ENCODE data around the gene SLC35C1.

SLC35C1 gene

GRCh38 chr11:45846974-45847910 is 42.3 kb downstream of the SLC35C1 start, which contains the start of gene CRY2:
CRY2 (plus strand) TSS chr11:45847475; CDS start chr11:45847491, 16 bp downstream.
- DNase-seq: peak; percentile 97

GRCh38 chr11:45847911-45848316 is 43.0 kb downstream of the SLC35C1 start:
- DNase-seq: peak; percentile 64

- no peak for DNase-seq
These were observed 43.7 kb downstream of the SLC35C1 start for GRCh38 chr11:45848654-45849081.

GRCh38 chr11:45850446-45850845 is 45.5 kb downstream of the SLC35C1 start:
- peak; percentile 30 for DNase-seq

GRCh38 chr11:45851228-45851627 is 46.3 kb downstream of the SLC35C1 start:
- DNase-seq: no peak

- DNase-seq: no peak
These were observed 47.2 kb downstream of the SLC35C1 start for GRCh38 chr11:45852018-45852711.

- DNase-seq: no peak
These were observed 47.8 kb downstream of the SLC35C1 start for GRCh38 chr11:45852712-45853101.

GRCh38 chr11:45853332-45854219 is 48.6 kb downstream of the SLC35C1 start:
- no peak for DNase-seq

- no peak for DNase-seq
These were observed 50.4 kb downstream of the SLC35C1 start for GRCh38 chr11:45855308-45855707.

GRCh38 chr11:45856044-45856468 is 51.1 kb downstream of the SLC35C1 start:
- DNase-seq: no peak

- peak; percentile 54 for DNase-seq
These were observed 53.1 kb downstream of the SLC35C1 start for GRCh38 chr11:45857961-45858474.

GRCh38 chr11:45858751-45859398 is 53.9 kb downstream of the SLC35C1 start:
- DNase-seq: no peak

- DNase-seq: peak; percentile 96
These were observed 54.8 kb downstream of the SLC35C1 start for GRCh38 chr11:45859661-45860140.

GRCh38 chr11:45860348-45860747 is 55.4 kb downstream of the SLC35C1 start:
- DNase-seq: no peak

- DNase-seq: no peak
These were observed 56.0 kb downstream of the SLC35C1 start for GRCh38 chr11:45860764-45861510.
